Measurements from ENCODE around the gene CMKLR1. TPM values are rescaled to one million over a fixed set of nuclear protein-coding genes. Genes with fewer than 3 reads are reported as not detected.

The CMKLR1 gene
- total RNA-seq, 1 experiment from 2014 or later: 0.12 TPM

- no peaks in the 10 kb centered on the region for H3K36me3 Mint-ChIP-seq (ENCODE audit: insufficient read depth, unreplicated experiment)
- no peak overlapping the region for H3K27ac Mint-ChIP-seq (ENCODE audit: low read depth, unreplicated experiment)
- POLR2A ChIA-PET: no interaction called here
- no peak overlapping the region for H3K4me3 Mint-ChIP-seq (ENCODE audit: unreplicated experiment)
- TF ChIP-seq, protein P1, sequence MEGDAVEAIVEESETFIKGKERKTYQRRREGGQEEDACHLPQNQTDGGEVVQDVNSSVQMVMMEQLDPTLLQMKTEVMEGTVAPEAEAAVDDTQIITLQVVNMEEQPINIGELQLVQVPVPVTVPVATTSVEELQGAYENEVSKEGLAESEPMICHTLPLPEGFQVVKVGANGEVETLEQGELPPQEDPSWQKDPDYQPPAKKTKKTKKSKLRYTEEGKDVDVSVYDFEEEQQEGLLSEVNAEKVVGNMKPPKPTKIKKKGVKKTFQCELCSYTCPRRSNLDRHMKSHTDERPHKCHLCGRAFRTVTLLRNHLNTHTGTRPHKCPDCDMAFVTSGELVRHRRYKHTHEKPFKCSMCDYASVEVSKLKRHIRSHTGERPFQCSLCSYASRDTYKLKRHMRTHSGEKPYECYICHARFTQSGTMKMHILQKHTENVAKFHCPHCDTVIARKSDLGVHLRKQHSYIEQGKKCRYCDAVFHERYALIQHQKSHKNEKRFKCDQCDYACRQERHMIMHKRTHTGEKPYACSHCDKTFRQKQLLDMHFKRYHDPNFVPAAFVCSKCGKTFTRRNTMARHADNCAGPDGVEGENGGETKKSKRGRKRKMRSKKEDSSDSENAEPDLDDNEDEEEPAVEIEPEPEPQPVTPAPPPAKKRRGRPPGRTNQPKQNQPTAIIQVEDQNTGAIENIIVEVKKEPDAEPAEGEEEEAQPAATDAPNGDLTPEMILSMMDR (IDR thresholded peaks at IDR 0.05; ENCODE audit: unreplicated experiment): no peak
- CTCF ChIA-PET: no interaction called here
- no peaks in the 10 kb centered on the region for H3K9me3 Mint-ChIP-seq (ENCODE audit: unreplicated experiment)
- BruUV-seq (replicated peaks): no TSS peak
- intact Hi-C loops (cut with micrococcal nuclease): no loop called here
- DNase-seq (ENCODE audit: unreplicated experiment): no peak
- peaks cover 4% of the 10 kb centered on the region for H3K27me3 Mint-ChIP-seq (ENCODE audit: insufficient read depth, unreplicated experiment)
- H3K4me1 Mint-ChIP-seq (ENCODE audit: insufficient read depth, unreplicated experiment): peaks cover 34% of the 10 kb centered on the region
Measured at GRCh38 chr12:108301346-108301745, 37.8 kb downstream of the CMKLR1 start.

GRCh38 chr12:108299980-108300696, 39.0 kb downstream of the CMKLR1 start:
- ChIA-PET POLR2A (interaction anchor here (0.7 kb wide), 1 partner anchor 10 kb away, joined by 3 read pairs; no protein-coding TSS in a partner anchor), CTCF (interaction anchor here (0.6 to 0.9 kb wide), 2 partner anchors 132 to 382 kb away, joined by 3 read pairs; no protein-coding TSS in a partner anchor)
- no peak for DNase-seq (ENCODE audit: unreplicated experiment)
- BruUV-seq (replicated peaks): no TSS peak
- Mint-ChIP-seq H3K27me3 (ENCODE audit: insufficient read depth, unreplicated experiment) (peaks cover 16% of the 10 kb centered on the region), H3K9me3 (ENCODE audit: unreplicated experiment) (no peaks in the 10 kb centered on the region), H3K4me1 (ENCODE audit: insufficient read depth, unreplicated experiment) (peaks cover 22% of the 10 kb centered on the region), H3K27ac (ENCODE audit: low read depth, unreplicated experiment) (no peak overlapping the region), H3K36me3 (ENCODE audit: insufficient read depth, unreplicated experiment) (no peaks in the 10 kb centered on the region), H3K4me3 (ENCODE audit: unreplicated experiment) (no peak overlapping the region)
- TF ChIP-seq, protein P1 (IDR thresholded peaks at IDR 0.05; ENCODE audit: unreplicated experiment): no peak
- intact Hi-C loops (cut with micrococcal nuclease): no loop called here

DNA sequence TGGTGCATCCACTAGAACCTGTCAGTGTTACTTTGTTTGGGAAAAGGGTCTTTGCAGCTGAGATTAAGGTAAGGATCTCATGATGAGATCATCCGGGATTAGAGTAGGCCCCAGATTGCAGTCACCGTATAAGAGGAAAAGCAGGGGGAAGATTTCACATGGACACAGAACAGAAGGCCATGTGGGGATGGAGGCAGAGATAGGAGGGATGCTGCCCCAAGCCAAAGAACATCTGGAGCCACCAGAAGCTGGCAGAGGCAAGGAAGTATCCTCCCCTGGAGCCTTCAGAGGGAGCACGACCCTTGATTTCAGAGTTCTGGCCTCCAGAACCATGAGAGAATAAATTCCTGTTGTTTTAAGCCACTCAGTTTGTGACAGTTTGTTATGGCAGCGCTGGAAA, 39.6 kb downstream of the CMKLR1 start:
- H3K4me1 Mint-ChIP-seq (ENCODE audit: insufficient read depth, unreplicated experiment): peaks cover 15% of the 10 kb centered on the region
- no peak overlapping the region for H3K27ac Mint-ChIP-seq (ENCODE audit: low read depth, unreplicated experiment)
- no peak for DNase-seq (ENCODE audit: unreplicated experiment)
- H3K4me3 Mint-ChIP-seq (ENCODE audit: unreplicated experiment): no peak overlapping the region
- intact Hi-C loops (cut with micrococcal nuclease): no loop called here
- no TSS peak for BruUV-seq (replicated peaks)
- ChIA-PET CTCF (interaction anchor here (0.9 kb wide), 1 partner anchor 131 kb away, joined by 3 read pairs; no protein-coding TSS in a partner anchor), POLR2A (no interaction called here)
- TF ChIP-seq, protein P1 (IDR thresholded peaks at IDR 0.05; ENCODE audit: unreplicated experiment): no peak
- H3K36me3 Mint-ChIP-seq (ENCODE audit: insufficient read depth, unreplicated experiment): no peaks in the 10 kb centered on the region
- H3K9me3 Mint-ChIP-seq (ENCODE audit: unreplicated experiment): no peaks in the 10 kb centered on the region
- peaks cover 20% of the 10 kb centered on the region for H3K27me3 Mint-ChIP-seq (ENCODE audit: insufficient read depth, unreplicated experiment)

DNA sequence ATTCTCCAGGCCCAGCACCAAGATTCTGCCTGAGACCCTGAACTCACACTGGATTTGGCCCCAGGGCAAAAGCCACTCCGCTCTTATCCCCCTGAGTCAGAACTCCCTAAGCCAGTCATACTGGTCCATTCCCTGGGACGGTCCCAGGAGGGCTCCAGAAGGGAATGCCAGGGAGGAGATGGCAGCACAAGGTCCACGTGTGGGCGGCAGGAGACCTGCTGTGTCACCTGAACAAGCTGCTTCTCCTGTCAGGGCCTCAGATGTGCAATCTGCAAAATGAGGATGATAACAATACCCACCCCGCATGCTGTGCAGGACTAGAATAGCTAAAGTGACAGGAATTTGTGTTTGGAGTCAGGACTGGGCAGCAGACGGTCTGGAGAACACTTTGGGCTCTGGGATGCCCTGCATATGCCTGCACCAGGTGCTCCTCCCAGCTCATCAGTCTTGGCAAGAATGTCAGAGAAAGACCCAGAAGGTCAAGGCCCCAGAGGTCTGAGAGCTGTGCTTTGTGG, 40.3 kb downstream of the CMKLR1 start:
- H3K4me3 Mint-ChIP-seq (ENCODE audit: unreplicated experiment): no peak overlapping the region
- CTCF ChIA-PET: no interaction called here
- intact Hi-C loops (cut with micrococcal nuclease): no loop called here
- no peaks in the 10 kb centered on the region for H3K36me3 Mint-ChIP-seq (ENCODE audit: insufficient read depth, unreplicated experiment)
- POLR2A ChIA-PET: no interaction called here
- no peak for DNase-seq (ENCODE audit: unreplicated experiment)
- TF ChIP-seq, protein P1 (IDR thresholded peaks at IDR 0.05; ENCODE audit: unreplicated experiment): no peak
- peaks cover 13% of the 10 kb centered on the region for H3K4me1 Mint-ChIP-seq (ENCODE audit: insufficient read depth, unreplicated experiment)
- no peak overlapping the region for H3K27ac Mint-ChIP-seq (ENCODE audit: low read depth, unreplicated experiment)
- H3K27me3 Mint-ChIP-seq (ENCODE audit: insufficient read depth, unreplicated experiment): peaks cover 27% of the 10 kb centered on the region
- no peaks in the 10 kb centered on the region for H3K9me3 Mint-ChIP-seq (ENCODE audit: unreplicated experiment)
- no TSS peak for BruUV-seq (replicated peaks)
